Breast epithelium (tissue), 3 donors: ENCODE measurements around the gene SLC35F4.

Experiments used
- POLR2A ChIP-seq: fragments of 450-650 bp; IDR thresholded peaks from one replicate; pipeline ENCODE4 v1.6.1; 2016; ENCODE audit warnings: antibody characterized with exemption, mild to moderate bottlenecking, moderate library complexity
- POLR2AphosphoS5 ChIP-seq, 3 donors: sonication (generic); formaldehyde crosslinking; IDR thresholded peaks; one replicate each; pipeline ENCODE4 v1.6.1; 2017; ENCODE audit warnings: antibody characterized with exemption in 3 of 3
- TF ChIP-seq, protein P1 (sequence below), 3 donors: fragments of 450-650 bp; IDR thresholded peaks; one replicate each; pipeline ENCODE4 v1.5.1; 2016 to 2017; ENCODE audit warnings: antibody characterized with exemption in 3 of 3, mild to moderate bottlenecking in 3 of 3, moderate library complexity in 3 of 3

DNA sequence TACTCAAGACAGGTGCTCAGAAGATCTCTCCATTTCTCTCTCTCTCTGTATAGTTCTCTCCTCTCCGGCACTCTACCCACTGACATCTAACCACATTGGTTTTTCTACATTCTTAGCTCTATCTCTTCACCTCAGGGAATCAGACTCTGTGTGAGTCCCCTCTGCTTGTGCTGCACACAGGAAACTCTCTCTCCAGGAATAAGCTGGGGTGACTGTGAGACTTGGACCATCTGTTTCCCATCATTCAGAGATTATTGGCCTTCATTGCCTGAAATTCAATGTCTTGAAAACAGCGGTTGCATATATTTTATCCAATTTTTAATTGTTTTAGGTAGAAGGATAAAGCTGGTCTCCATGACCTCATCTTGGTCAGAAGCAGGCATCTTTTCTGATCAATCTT, 105.0 kb downstream of the SLC35F4 start:
- TF ChIP-seq, protein P1, sequence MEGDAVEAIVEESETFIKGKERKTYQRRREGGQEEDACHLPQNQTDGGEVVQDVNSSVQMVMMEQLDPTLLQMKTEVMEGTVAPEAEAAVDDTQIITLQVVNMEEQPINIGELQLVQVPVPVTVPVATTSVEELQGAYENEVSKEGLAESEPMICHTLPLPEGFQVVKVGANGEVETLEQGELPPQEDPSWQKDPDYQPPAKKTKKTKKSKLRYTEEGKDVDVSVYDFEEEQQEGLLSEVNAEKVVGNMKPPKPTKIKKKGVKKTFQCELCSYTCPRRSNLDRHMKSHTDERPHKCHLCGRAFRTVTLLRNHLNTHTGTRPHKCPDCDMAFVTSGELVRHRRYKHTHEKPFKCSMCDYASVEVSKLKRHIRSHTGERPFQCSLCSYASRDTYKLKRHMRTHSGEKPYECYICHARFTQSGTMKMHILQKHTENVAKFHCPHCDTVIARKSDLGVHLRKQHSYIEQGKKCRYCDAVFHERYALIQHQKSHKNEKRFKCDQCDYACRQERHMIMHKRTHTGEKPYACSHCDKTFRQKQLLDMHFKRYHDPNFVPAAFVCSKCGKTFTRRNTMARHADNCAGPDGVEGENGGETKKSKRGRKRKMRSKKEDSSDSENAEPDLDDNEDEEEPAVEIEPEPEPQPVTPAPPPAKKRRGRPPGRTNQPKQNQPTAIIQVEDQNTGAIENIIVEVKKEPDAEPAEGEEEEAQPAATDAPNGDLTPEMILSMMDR (IDR thresholded peaks at IDR 0.05), result no peak
- TF ChIP-seq POLR2AphosphoS5 (IDR thresholded peaks at IDR 0.05) (no peak), POLR2A (no peak)
